UCSD-AML1 (cell line): ENCODE results near the gene GAS2L1.

ENCODE experiments used
- DNase-seq: peaks from one replicate; lab custom pipeline; 2025; ENCODE audit not compliant: unreplicated experiment; lab: John Stamatoyannopoulos, UW

The GAS2L1 gene

GRCh38 chr22:29308791-29309262, 2.4 kb downstream of the GAS2L1 start:
- peak; percentile 62 for DNase-seq

- DNase-seq, result no peak
Measured at GRCh38 chr22:29309332-29310064, 3.0 kb downstream of the GAS2L1 start.

- no peak for DNase-seq
Measured at GRCh38 chr22:29310065-29310862, 3.8 kb downstream of the GAS2L1 start.

- DNase-seq, result peak; percentile 85
Measured at GRCh38 chr22:29310863-29311339, 4.5 kb downstream of the GAS2L1 start.

- no peak for DNase-seq
Measured at GRCh38 chr22:29311464-29312217, 5.2 kb downstream of the GAS2L1 start.

GRCh38 chr22:29312218-29313125, 6.0 kb downstream of the GAS2L1 start:
- no peak for DNase-seq

- no peak for DNase-seq
Measured at GRCh38 chr22:29313126-29313575, 6.7 kb downstream of the GAS2L1 start.

- DNase-seq, result no peak
Measured at GRCh38 chr22:29313576-29314466, 7.4 kb downstream of the GAS2L1 start.

- DNase-seq, result peak; percentile 29
Measured at GRCh38 chr22:29314537-29315285, 8.3 kb downstream of the GAS2L1 start.

- DNase-seq, result peak; percentile 26
Measured at GRCh38 chr22:29315286-29316140, 9.1 kb downstream of the GAS2L1 start, which contains the start of gene RASL10A. TSS of gene RASL10A (minus strand) at chr22:29315697. CDS start at chr22:29315246, 451 bp downstream.

GRCh38 chr22:29316141-29316828, 9.8 kb downstream of the GAS2L1 start:
- no peak for DNase-seq

- no peak for DNase-seq
Measured at GRCh38 chr22:29317827-29318454, 11.5 kb downstream of the GAS2L1 start.

GRCh38 chr22:29319072-29319471, 12.6 kb downstream of the GAS2L1 start:
- DNase-seq, result no peak

- no peak for DNase-seq
Measured at GRCh38 chr22:29320546-29320945, 14.1 kb downstream of the GAS2L1 start.

- no peak for DNase-seq
Measured at GRCh38 chr22:29323641-29324040, 17.2 kb downstream of the GAS2L1 start.

GRCh38 chr22:29325356-29325755, 18.9 kb downstream of the GAS2L1 start:
- no peak for DNase-seq
